NOMO-1 treated with DMSO at 0.1 percent for 48 hours (cell line): Measurements from ENCODE around the gene DOK3.

Experiments used
- DNase-seq: peaks from one replicate; lab custom pipeline; 2025; ENCODE audit not compliant: unreplicated experiment; lab: John Stamatoyannopoulos, UW

Gene DOK3

GRCh38 chr5:177484902-177485549 is 24.6 kb downstream of the DOK3 start:
- no peak for DNase-seq

- DNase-seq, result no peak
Measured at GRCh38 chr5:177483994-177484901, 25.4 kb downstream of the DOK3 start.

GRCh38 chr5:177483042-177483441 is 26.6 kb downstream of the DOK3 start:
- no peak for DNase-seq

GRCh38 chr5:177482359-177482795 is 27.2 kb downstream of the DOK3 start:
- DNase-seq, result no peak

GRCh38 chr5:177479774-177480173 is 29.9 kb downstream of the DOK3 start:
- DNase-seq, result peak; percentile 23

GRCh38 chr5:177478711-177479646 is 30.6 kb downstream of the DOK3 start:
- DNase-seq, result peak; percentile 90

- DNase-seq, result no peak
Measured at GRCh38 chr5:177477701-177478477, 31.7 kb downstream of the DOK3 start.

- no peak for DNase-seq
Measured at GRCh38 chr5:177476531-177477233, 32.9 kb downstream of the DOK3 start.

GRCh38 chr5:177475563-177476427 is 33.8 kb downstream of the DOK3 start:
- no peak for DNase-seq

GRCh38 chr5:177474846-177475562 is 34.6 kb downstream of the DOK3 start:
- DNase-seq, result no peak

GRCh38 chr5:177474002-177474476 is 35.6 kb downstream of the DOK3 start:
- DNase-seq, result no peak

GRCh38 chr5:177473443-177474001 is 36.1 kb downstream of the DOK3 start, which contains the start of gene DBN1:
DBN1 (minus strand) TSS chr5:177473634; CDS start chr5:177473521, 113 bp downstream.
- DNase-seq, result no peak

- DNase-seq, result no peak
Measured at GRCh38 chr5:177472460-177473442, 36.9 kb downstream of the DOK3 start.

GRCh38 chr5:177471610-177472356 is 37.8 kb downstream of the DOK3 start:
- DNase-seq, result no peak

GRCh38 chr5:177470759-177471536 is 38.7 kb downstream of the DOK3 start:
- no peak for DNase-seq
